ENCODE data around the gene RNF187.

DNA sequence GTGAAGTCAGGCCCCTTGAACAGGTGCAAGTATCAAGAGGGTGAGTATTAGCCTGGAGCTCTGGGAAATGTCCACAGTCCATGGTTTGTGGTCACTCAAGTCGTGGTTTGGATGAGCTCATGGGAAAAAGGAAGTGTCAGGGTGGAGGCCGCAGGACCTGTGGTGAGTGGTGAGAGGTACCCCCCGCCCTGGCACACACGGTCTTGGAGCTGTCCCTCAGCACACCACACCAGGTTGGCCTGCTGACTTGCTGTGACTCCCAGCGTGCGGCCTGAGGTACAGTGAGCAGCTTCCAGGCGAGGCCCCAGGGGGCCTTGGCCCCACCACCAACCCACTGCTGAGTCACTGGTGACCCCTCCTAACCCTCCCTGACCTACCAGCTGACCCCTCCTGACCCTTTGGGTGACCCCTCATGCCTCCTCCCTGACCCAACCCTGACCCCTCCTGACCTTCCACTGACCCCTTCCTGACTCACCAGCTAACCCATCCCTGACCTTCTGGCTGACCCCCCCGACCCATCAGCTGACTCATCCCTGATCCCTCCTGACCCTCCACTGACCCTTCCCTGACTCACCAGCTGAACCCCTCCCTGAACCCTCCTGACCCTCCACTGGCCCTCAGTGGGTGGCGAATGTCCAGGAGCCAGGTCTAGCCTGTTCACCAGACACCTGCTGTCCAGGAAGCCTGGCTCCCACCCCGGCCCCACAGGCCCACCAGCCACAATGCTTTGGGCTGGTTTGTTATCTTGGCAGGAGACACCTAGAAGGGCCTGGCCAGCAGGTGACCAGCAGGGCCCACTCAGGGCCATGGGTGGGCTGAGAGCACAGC is 34.8 kb upstream of the RNF187 start:
- TF ChIP-seq, protein P1, sequence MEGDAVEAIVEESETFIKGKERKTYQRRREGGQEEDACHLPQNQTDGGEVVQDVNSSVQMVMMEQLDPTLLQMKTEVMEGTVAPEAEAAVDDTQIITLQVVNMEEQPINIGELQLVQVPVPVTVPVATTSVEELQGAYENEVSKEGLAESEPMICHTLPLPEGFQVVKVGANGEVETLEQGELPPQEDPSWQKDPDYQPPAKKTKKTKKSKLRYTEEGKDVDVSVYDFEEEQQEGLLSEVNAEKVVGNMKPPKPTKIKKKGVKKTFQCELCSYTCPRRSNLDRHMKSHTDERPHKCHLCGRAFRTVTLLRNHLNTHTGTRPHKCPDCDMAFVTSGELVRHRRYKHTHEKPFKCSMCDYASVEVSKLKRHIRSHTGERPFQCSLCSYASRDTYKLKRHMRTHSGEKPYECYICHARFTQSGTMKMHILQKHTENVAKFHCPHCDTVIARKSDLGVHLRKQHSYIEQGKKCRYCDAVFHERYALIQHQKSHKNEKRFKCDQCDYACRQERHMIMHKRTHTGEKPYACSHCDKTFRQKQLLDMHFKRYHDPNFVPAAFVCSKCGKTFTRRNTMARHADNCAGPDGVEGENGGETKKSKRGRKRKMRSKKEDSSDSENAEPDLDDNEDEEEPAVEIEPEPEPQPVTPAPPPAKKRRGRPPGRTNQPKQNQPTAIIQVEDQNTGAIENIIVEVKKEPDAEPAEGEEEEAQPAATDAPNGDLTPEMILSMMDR (IDR thresholded peaks at IDR 0.05), result no peak
- no peak for TF ChIP-seq POLR2AphosphoS5 (IDR thresholded peaks at IDR 0.05; ENCODE audit: low read depth, low read length)

Data from Panc1 (cell line).